H1 (cell line): ENCODE measurements around the gene PTCH1. TPM values are rescaled to one million over a fixed set of nuclear protein-coding genes. Genes with fewer than 3 reads are reported as not detected.

Experiments used
- CTCF ChIA-PET: fragments of 300-600 bp; sonication (Branson Sonifier 250); formaldehyde crosslinking; loops from one replicate; lab custom pipeline; 2021; ENCODE audit not compliant: partially characterized antibody; lab: Charles Lee
- POLR2A ChIA-PET: fragments of 300-600 bp; sonication (Branson Sonifier 250); formaldehyde crosslinking; loops from one replicate; lab custom pipeline; 2021; ENCODE audit warnings: inconsistent platforms; ENCODE audit not compliant: partially characterized antibody; lab: Charles Lee
- DNase-seq, 2 experiments: peaks; one replicate each; pipeline versions ENCODE4 v3.0.0 to v3.0.0-alpha.2; 2010 to 2022; ENCODE audit warnings: low spot score in 2 of 2, low read depth in 1 of 2, mixed read lengths in 1 of 2
- FAIRE-seq: peaks from 2 replicates; lab custom pipeline; 2011; peaks lifted over from hg19 to GRCh38; lab: Jason Lieb, UNC
- H2AFZ ChIP-seq: 2 replicates; pipeline ENCODE4 v1.8.1; 2012; ENCODE audit warnings: low read length, inconsistent platforms
- H2AK5ac ChIP-seq: 2 replicates; pipeline ENCODE4 v1.6.1; 2013; ENCODE audit warnings: low read depth, low read length
- H2BK120ac ChIP-seq: replicated peaks from 2 replicates; pipeline ENCODE3; 2013; ENCODE audit warnings: low read depth, low read length, inconsistent platforms
- H2BK12ac ChIP-seq: 2 replicates; pipeline ENCODE4 v1.6.1; 2013; ENCODE audit warnings: low read depth, low read length
- H2BK15ac ChIP-seq: 2 replicates; pipeline ENCODE4 v1.6.1; 2013; ENCODE audit warnings: low read length
- H2BK20ac ChIP-seq: 2 replicates; pipeline ENCODE4 v1.6.1; 2013; ENCODE audit warnings: low read length
- H2BK5ac ChIP-seq: 2 replicates; pipeline ENCODE4 v1.6.1; 2013; ENCODE audit warnings: low read depth, low read length
- H3K14ac ChIP-seq: 2 replicates; pipeline ENCODE4 v1.6.1; 2013; ENCODE audit warnings: inconsistent platforms; ENCODE audit not compliant: insufficient read length
- H3K18ac ChIP-seq: 2 replicates; pipeline ENCODE4 v1.6.1; 2013; ENCODE audit warnings: low read length; ENCODE audit errors: extremely low read depth
- H3K23ac ChIP-seq: 2 replicates; pipeline ENCODE4 v1.6.1; 2013; ENCODE audit warnings: inconsistent platforms; ENCODE audit not compliant: insufficient read length
- H3K23me2 ChIP-seq: 2 replicates; pipeline ENCODE4 v1.6.1; 2013; ENCODE audit warnings: low read depth, low read length
- H3K27ac ChIP-seq: 2 replicates; pipeline ENCODE4 v1.6.1; 2011; ENCODE audit warnings: low read depth, low read length, inconsistent platforms
- H3K27me3 ChIP-seq, 4 experiments: replicated peaks in 1 of 4; 1 replicate in 1 of 4; 2 replicates in 3 of 4; pipeline versions ENCODE4 v1.6.1 to v1.8.1; 2011 to 2013; ENCODE audit warnings: low read length in 3 of 4, mild to moderate bottlenecking in 3 of 4, inconsistent platforms in 2 of 4, mixed read lengths in 2 of 4, moderate library complexity in 1 of 4; ENCODE audit not compliant: control insufficient read depth in 3 of 4, insufficient read depth in 3 of 4; ENCODE audit errors: extremely low read depth in 1 of 4
- H3K36me3 ChIP-seq, 4 experiments: 2 replicates each; pipeline versions ENCODE4 v1.6.1 to v1.8.1; 2011 to 2013; ENCODE audit warnings: mild to moderate bottlenecking in 4 of 4, low read length in 3 of 4, moderate library complexity in 2 of 4, control low read depth in 1 of 4, inconsistent platforms in 1 of 4; ENCODE audit not compliant: insufficient read depth in 4 of 4, control insufficient read depth in 2 of 4
- H3K4ac ChIP-seq: replicated peaks from 2 replicates; pipeline ENCODE3; 2013; ENCODE audit warnings: low read length, low read depth, mixed read lengths, inconsistent platforms; ENCODE audit not compliant: insufficient read length
- H3K4me1 ChIP-seq, 4 experiments: replicated peaks in 1 of 4; 1 replicate in 1 of 4; 2 replicates in 3 of 4; pipeline versions ENCODE4 v1.6.1 to v1.8.1; 2011 to 2013; ENCODE audit warnings: low read length in 3 of 4, inconsistent platforms in 2 of 4, mixed read lengths in 1 of 4; ENCODE audit not compliant: insufficient read depth in 4 of 4, control insufficient read depth in 3 of 4
- H3K4me2 ChIP-seq, 2 experiments: 2 replicates each; pipeline versions ENCODE4 v1.6.1 to v1.8.1; 2011 to 2013; ENCODE audit warnings: low read depth in 2 of 2, low read length in 2 of 2, control low read depth in 1 of 2, inconsistent platforms in 1 of 2, mild to moderate bottlenecking in 1 of 2; ENCODE audit not compliant: insufficient read depth in 1 of 2
- H3K4me3 ChIP-seq, 4 experiments: fragments of 200-600, 300-600 bp in 1 of 4; sonication (generic), shearing (Covaris generic), sonication (Bioruptor Twin) in 1 of 4; 2 replicates each; pipeline versions ENCODE4 v1.5.1 to v1.8.1; 2011 to 2016; ENCODE audit warnings: low read length in 4 of 4, low read depth in 3 of 4, control low read depth in 2 of 4, inconsistent platforms in 2 of 4, mild to moderate bottlenecking in 2 of 4, mixed read lengths in 1 of 4, moderate library complexity in 1 of 4; ENCODE audit not compliant: insufficient read depth in 2 of 4; ENCODE audit errors: extremely low read depth in 1 of 4
- H3K56ac ChIP-seq: replicated peaks from 2 replicates; pipeline ENCODE3; 2013; ENCODE audit warnings: low read depth, mild to moderate bottlenecking, mixed read lengths, low read length, inconsistent platforms; ENCODE audit not compliant: insufficient read length
- H3K79me1 ChIP-seq: 2 replicates; pipeline ENCODE4 v1.6.1; 2013; ENCODE audit warnings: low read depth, low read length, control low read depth
- H3K79me2 ChIP-seq, 2 experiments: 2 replicates each; pipeline versions ENCODE4 v1.6.1 to v1.8.1; 2012 to 2013; ENCODE audit warnings: low read length in 2 of 2, mild to moderate bottlenecking in 2 of 2, inconsistent platforms in 1 of 2; ENCODE audit not compliant: insufficient read depth in 2 of 2, control insufficient read depth in 1 of 2
- H3K9ac ChIP-seq, 4 experiments: replicated peaks in 1 of 4; 1 replicate in 1 of 4; 2 replicates in 3 of 4; pipeline versions ENCODE4 v1.6.1 to v1.8.1; 2011 to 2013; ENCODE audit warnings: low read depth in 3 of 4, low read length in 3 of 4, control low read depth in 2 of 4, mild to moderate bottlenecking in 2 of 4, moderate library complexity in 2 of 4, inconsistent platforms in 1 of 4; ENCODE audit errors: extremely low read depth in 1 of 4
- H3K9me3 ChIP-seq, 2 experiments: 2 replicates each; pipeline versions ENCODE4 v1.6.1 to v1.8.1; 2012 to 2013; ENCODE audit warnings: mild to moderate bottlenecking in 2 of 2, moderate library complexity in 2 of 2, control low read depth in 1 of 2, inconsistent platforms in 1 of 2, low read depth in 1 of 2, low read length in 1 of 2, mixed read lengths in 1 of 2; ENCODE audit not compliant: insufficient read depth in 2 of 2
- H4K20me1 ChIP-seq, 2 experiments: replicated peaks in 1 of 2; 2 replicates each; pipeline versions ENCODE3 to v1.8.1; 2011 to 2013; ENCODE audit warnings: inconsistent platforms in 2 of 2, low read length in 2 of 2, mild to moderate bottlenecking in 1 of 2; ENCODE audit not compliant: insufficient read depth in 2 of 2, control insufficient read depth in 1 of 2
- H4K5ac ChIP-seq: 2 replicates; pipeline ENCODE4 v1.6.1; 2013; ENCODE audit warnings: low read length, low read depth, mixed read lengths, inconsistent platforms; ENCODE audit not compliant: insufficient read length
- H4K8ac ChIP-seq: 2 replicates; pipeline ENCODE4 v1.8.0; 2013; ENCODE audit warnings: mild to moderate bottlenecking, moderate library complexity, low read length, inconsistent platforms; ENCODE audit not compliant: insufficient read depth; ENCODE audit errors: extremely low read depth
- H4K91ac ChIP-seq: replicated peaks from 2 replicates; pipeline ENCODE3; 2013; ENCODE audit warnings: low read length, mixed read lengths, inconsistent platforms; ENCODE audit not compliant: insufficient read length
- ASH2L ChIP-seq: fragments of 200-600, 300-600 bp; sonication (generic); IDR thresholded peaks from one replicate; pipeline ENCODE4 v1.7.1; 2017; ENCODE audit warnings: low read length
- EGR1 ChIP-seq: IDR thresholded peaks from 2 replicates; pipeline ENCODE4 v1.6.1; 2011; ENCODE audit warnings: low read depth, low read length, borderline replicate concordance
- EP300 ChIP-seq, 2 experiments: IDR thresholded peaks; 1 replicate in 1 of 2; 2 replicates in 1 of 2; pipeline ENCODE4 v1.6.1; 2011 to 2012; ENCODE audit warnings: low read depth in 2 of 2, low read length in 2 of 2, mild to moderate bottlenecking in 2 of 2, borderline replicate concordance in 1 of 2, inconsistent platforms in 1 of 2, moderate library complexity in 1 of 2
- KDM5A ChIP-seq: fragments of 200-600 bp; IDR thresholded peaks from 2 replicates; pipeline ENCODE4 v1.7.1; 2012; ENCODE audit warnings: mild to moderate bottlenecking, low read length, inconsistent platforms, mixed read lengths
- POU5F1 ChIP-seq: IDR thresholded peaks from 2 replicates; pipeline ENCODE4 v1.6.1; 2011; ENCODE audit warnings: low read depth, mild to moderate bottlenecking, low read length, moderate library complexity
- SIN3A ChIP-seq, 2 experiments: IDR thresholded peaks in 1 of 2; conservative IDR thresholded peaks in 1 of 2; 2 replicates each; pipeline ENCODE4 v1.6.1; 2011 to 2012; ENCODE audit warnings: low read length in 2 of 2, improper control_type of control experiment in 1 of 2, low read depth in 1 of 2, mild to moderate bottlenecking in 1 of 2
- SUZ12 ChIP-seq: fragments of 200-600 bp; sonication (generic); IDR thresholded peaks from 2 replicates; pipeline ENCODE4 v1.6.1; 2012; ENCODE audit warnings: mild to moderate bottlenecking, inconsistent platforms, low read length, moderate library complexity, mixed read lengths
- TAF1 ChIP-seq: IDR thresholded peaks from 2 replicates; pipeline ENCODE4 v1.6.1; 2011; ENCODE audit warnings: mild to moderate bottlenecking, low read depth, low read length
- TCF12 ChIP-seq: IDR thresholded peaks from 2 replicates; pipeline ENCODE4 v1.6.1; 2011; ENCODE audit warnings: low read depth, mild to moderate bottlenecking, low read length
- TEAD4 ChIP-seq: IDR thresholded peaks from 2 replicates; pipeline ENCODE4 v1.6.1; 2012; ENCODE audit warnings: low read depth, low read length, inconsistent platforms, mixed read lengths
- WGBS, 2 experiments: shearing (Covaris generic) in 1 of 2; methylation state at CpG; one replicate each; pipeline versions ENCODE4 v1.1.6 to v1.1.7; 2013 to 2015; ENCODE audit warnings: low lambda C conversion rate in 2 of 2, mixed read lengths in 2 of 2, inconsistent platforms in 1 of 2, low coverage in 1 of 2, missing lambda C conversion rate in 1 of 2; ENCODE audit not compliant: insufficient replicate concordance in 2 of 2, insufficient coverage in 1 of 2, insufficient read length in 1 of 2; ENCODE audit errors: extremely low coverage in 1 of 2, missing lambda C conversion rate in 1 of 2; 5-methylcytosine and 5-hydroxymethylcytosine counted together
- polyA plus RNA-seq, 7 experiments: library from polyadenylated mRNA; depleted of rRNA in 3 of 7; stranded (reverse) in 5 of 7; unstranded in 2 of 7; fragments of >200 nt in 5 of 7; fragments of 200-250 nt in 2 of 7; gene quantifications; 1 replicate in 5 of 7; 2 replicates in 1 of 7; 4 replicates in 1 of 7; pipeline versions ENCODE4 v1.2.1 to v1.2.3, GENCODE V29; 2011 to 2013; ENCODE audit warnings: missing spikeins in 2 of 7, mixed read lengths in 2 of 7
- total RNA-seq: library from RNA; stranded (reverse); fragmentation: NEBNext Ultra II Directional; extraction: Animal tissue kit (Norgen Biotek cat#: 25700); gene quantifications from 2 replicates; pipeline ENCODE4 v1.2.1, GENCODE V29; 2021

Gene PTCH1
- total and polyA plus RNA-seq, 2 of the 8 experiments (the other 6 are each of a cell fraction or from before 2014, with no cell fraction given), result 6.4 to 34.1 TPM

- Histone ChIP-seq H4K20me1 (peaks cover 0 to 3% of the 10 kb centered on the region in 2 experiments), H3K23me2 (no peaks in the 10 kb centered on the region), H3K27ac (no peak overlapping the region), H3K4ac (no peak overlapping the region), H2BK12ac (0 out of 2 replicates have a peak overlapping the region, but pooled peaks have one; percentile 29), H2BK120ac (no peak overlapping the region), H3K56ac (no peak overlapping the region), H3K4me2 (peak overlapping the region; percentile 47 to 63), H2AFZ (no peak overlapping the region), H3K9ac (peak overlapping the region in 1 of 4 experiments; percentile 32; a peak in 1 of 7 replicates), H3K36me3 (peaks cover 8 to 76% (median 31%) of the 10 kb centered on the region in 4 experiments; a peak in 6 of 8 replicates), H2BK20ac (peak overlapping the region; percentile 15; the same call in 1 of the 2 replicates), H2BK5ac (peak overlapping the region; percentile 79; the same call in 1 of the 2 replicates), H3K18ac (peak overlapping the region; percentile 9), H3K9me3 (no peaks in the 10 kb centered on the region), H4K91ac (no peak overlapping the region), H2AK5ac (0 out of 2 replicates have a peak overlapping the region, but pooled peaks have one; percentile 45), H3K27me3 (no peaks in the 10 kb centered on the region), H3K4me3 (peak overlapping the region in 1 of 4 experiments; percentile 37; a peak in 2 of 8 replicates), H3K14ac (no peak overlapping the region), H4K8ac (no peak overlapping the region), H3K23ac (no peak overlapping the region), H4K5ac (no peak overlapping the region), H2BK15ac (no peak overlapping the region), H3K79me1 (no peaks in the 10 kb centered on the region; the same call in 1 of the 2 replicates), H3K79me2 (no peaks in the 10 kb centered on the region), H3K4me1 (peaks cover 4 to 16% (median 8%) of the 10 kb centered on the region in 4 experiments)
- ChIA-PET CTCF (interaction anchor here (0.6 to 1.0 kb wide), 4 partner anchors 14 to 1412 kb away, joined by 3 read pairs; no protein-coding TSS in a partner anchor), POLR2A (interaction anchor here (0.8 to 1.0 kb wide), 3 partner anchors 11 to 48 kb away, joined by 3 read pairs; no protein-coding TSS in a partner anchor)
- FAIRE-seq, result no peak
- 46% methylated on average over 24 of the region's 30 CpGs; no CpG with 5 or more reads in 1 of the 2 experiments for WGBS, 2 experiments
- no peak for TF ChIP-seq POU5F1
- peak in 1 of 2 experiments; percentile 35; a peak in 1 of 3 replicates for TF ChIP-seq EP300 (IDR thresholded peaks at IDR 0.05; ENCODE audit: borderline replicate concordance in 1 of 2, low read depth in 2 of 2, low read length in 2 of 2)
- 0 out of 2 replicates have a peak, but pooled peaks have one; percentile 27 for TF ChIP-seq TAF1
- TF ChIP-seq KDM5A, result no peak
- TF ChIP-seq TCF12, result 0 out of 2 replicates have a peak, but pooled peaks have one; percentile 54
- TF ChIP-seq SIN3A (conservative IDR thresholded peaks at IDR 0.05 in 1 of 2, IDR thresholded peaks at IDR 0.05 in 1 of 2; ENCODE audit: low read depth in 1 of 2, low read length in 2 of 2), result 0 out of 4 replicates have a peak, but pooled peaks have one; percentile 22 to 49
- no peak for TF ChIP-seq TEAD4
- TF ChIP-seq ASH2L, result peak; percentile 29
- no peak for TF ChIP-seq SUZ12
- no peak for TF ChIP-seq EGR1
- DNase-seq, result no peak
These were observed 54.3 kb downstream of the PTCH1 start for GRCh38 chr9:95462249-95463147.
